ENCODE measurements around the gene PHF21B.

The PHF21B gene

DNA sequence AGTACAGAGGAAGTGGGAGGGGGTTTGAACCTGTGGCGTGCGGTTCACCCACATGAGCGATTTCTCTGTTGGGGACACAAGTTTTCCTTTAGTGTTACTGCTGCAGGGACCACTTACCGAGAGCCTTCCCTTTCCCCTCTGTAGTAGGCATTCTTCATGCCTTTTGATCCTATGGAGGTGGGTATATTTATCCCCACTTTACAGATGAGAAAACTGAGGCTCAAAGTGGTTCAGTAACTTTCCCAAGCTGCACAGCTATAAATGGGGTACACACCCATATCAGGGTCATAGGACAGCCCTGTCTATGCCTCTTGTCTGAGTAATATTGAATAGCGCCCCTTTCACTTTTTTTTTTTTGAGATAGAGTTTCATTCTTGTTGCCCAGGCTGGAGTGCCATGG is 3.3 kb upstream of the PHF21B start:
- DNase-seq (ENCODE audit: low read depth) = no peak

DNA sequence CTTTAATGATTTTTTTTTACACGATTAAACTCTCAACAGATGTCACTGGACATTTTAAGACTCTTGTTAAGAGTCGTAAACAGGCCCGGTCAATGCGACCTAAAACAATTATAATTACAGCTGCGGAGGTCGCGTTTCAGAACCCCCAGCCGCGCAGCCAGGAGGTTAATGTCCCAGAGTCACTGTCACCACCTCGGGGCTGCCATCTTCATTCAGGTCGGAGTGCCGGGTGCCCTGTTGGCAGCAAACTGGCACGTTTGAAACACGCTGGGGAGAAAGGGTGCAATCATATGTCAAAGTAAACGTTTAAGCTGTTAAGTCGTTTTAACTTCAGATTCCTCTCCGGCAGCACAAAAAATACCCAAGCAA is 711 bp upstream of the PHF21B start:
- no peak for DNase-seq (ENCODE audit: low read depth)

DNA sequence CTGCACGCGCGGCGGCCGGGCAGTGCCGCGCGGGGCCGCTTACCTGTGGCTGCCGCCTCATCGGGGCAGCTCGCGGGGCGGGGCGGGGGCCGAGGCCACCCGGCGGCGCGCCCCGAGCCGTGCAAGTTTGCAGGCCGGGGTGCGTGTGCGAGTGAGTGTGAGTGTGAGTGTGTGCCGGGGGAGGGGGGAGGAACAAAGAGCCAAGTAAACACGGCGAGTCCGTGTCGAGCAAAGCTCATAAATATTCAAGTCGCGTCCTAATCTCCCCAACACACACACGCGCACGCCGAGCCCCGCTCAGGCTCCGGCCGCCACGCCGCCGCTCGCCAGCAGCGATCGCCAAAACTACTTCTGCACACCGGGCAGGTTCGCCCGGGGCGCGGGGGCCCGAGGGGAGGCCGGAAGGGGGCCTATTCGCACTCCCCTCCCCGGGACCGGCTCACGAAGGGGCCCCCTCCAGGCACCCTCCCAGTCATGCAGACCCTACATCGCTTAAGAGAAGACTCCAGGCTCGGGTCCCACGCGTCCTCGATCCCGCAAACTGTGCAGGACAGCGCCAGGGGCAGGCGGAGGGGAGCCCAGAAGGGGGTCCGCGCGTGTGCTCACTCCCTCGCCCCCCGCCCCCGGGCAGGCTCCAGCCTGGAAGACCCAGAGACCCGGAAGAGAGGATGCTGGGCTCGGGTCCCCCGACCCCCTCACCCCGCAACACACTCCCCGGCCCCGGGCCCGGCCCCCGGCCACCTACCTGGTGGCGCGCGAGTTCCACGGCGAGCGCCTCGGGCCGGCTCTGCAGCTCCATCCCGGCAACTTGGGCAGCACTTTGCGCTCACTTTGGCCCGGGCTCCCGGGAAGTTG is 827 bp downstream of the PHF21B start:
- no peak for DNase-seq (ENCODE audit: low read depth)

DNA sequence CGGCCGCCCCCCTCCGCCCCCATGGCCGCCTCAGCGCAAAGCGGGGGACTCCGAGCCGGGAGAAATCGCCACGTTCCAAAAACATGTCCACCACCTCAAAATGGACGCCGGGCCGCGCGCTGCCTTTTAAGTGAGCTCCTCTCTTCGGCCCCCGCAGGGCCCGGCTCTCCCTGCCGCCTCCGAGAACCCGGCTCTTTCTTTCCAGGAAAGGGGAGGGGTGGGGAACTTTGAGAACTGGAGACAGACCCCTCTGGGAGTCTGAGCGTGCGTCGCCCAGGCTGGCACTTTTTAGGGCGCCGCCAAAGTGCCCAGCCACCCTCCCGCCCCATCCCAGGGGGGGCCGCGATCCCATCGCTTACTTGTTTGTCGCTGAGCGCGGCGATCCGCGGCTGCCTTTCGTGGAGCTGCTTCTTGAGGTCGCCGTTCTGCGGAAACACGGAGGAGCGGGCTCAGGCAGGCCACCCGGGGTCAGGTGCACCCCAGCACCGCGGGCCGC is 1.6 kb downstream of the PHF21B start:
- DNase-seq (ENCODE audit: low read depth) = no peak

DNA sequence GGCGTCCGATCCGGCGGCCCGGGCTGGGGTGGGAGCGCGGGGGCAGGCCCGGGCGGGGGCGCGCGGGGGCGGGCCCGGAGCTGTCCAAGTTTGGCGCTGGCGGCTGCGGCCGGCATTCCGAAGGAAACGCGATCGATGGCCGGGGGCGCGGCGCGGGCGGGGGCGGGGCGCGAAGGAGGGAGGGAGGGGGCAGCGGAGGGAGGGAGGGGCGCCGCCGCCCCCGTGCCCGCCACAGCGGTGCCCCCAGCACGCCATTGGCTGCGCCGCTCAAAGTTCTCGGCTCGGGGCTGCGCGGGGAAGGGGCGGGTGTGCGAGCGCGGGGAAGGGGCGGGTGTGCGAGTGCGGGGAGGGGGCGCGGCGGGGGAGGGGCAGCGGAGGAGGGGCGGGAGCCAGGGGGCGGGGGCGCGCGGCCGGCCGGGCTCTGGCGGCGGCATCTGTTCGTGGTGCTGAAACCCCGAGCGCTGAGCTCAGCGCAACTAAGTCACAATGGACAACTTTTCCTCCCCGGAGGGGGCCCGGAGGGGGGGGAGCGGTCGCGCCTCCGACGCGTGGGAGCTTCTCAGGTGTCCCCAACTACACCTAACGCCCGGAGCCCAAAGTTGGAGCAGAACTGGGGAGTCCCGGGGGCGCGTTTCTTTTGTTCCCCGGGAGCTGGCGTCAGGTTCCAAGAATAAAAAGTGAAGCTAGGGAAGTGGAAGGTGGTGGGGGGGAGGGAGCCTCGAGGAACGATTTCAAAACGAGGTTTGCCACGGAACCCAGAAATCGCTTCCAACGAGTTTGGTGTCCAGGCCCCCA is 2.2 kb downstream of the PHF21B start:
- no peak for DNase-seq (ENCODE audit: low read depth)

GRCh38 chr22:45006964-45007390 is 2.8 kb downstream of the PHF21B start:
- DNase-seq (ENCODE audit: low read depth) = no peak

GRCh38 chr22:45006111-45006963 is 3.5 kb downstream of the PHF21B start:
- DNase-seq (ENCODE audit: low read depth) = no peak

GRCh38 chr22:45001653-45002052 is 8.2 kb downstream of the PHF21B start:
- DNase-seq (ENCODE audit: low read depth) = no peak

- DNase-seq (ENCODE audit: low read depth) = no peak
These were observed 9.5 kb downstream of the PHF21B start for GRCh38 chr22:45000330-45000729.

DNA sequence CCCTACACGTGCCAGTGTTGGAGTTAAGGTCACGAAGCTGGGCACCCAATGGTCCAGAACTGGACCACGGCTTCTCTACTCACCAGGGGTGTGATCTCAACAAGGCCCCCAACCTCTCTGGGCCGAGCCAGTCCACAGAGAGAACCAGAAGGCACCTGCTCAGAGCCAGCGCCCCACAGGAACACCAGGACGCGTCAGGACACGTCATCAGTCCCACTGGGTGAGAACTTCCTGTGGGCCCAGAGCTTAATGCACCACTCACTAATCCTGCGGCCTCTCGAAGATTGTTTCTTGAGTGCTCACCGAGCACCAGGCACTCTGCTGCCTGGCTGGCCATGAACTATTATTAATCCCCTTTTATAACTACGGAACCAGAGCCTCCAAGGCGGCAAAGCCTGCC is 10.1 kb downstream of the PHF21B start:
- no peak for DNase-seq (ENCODE audit: low read depth)

GRCh38 chr22:44999231-44999630 is 10.6 kb downstream of the PHF21B start:
- DNase-seq (ENCODE audit: low read depth) = no peak

GRCh38 chr22:44998296-44998695 is 11.5 kb downstream of the PHF21B start:
- no peak for DNase-seq (ENCODE audit: low read depth)

DNA sequence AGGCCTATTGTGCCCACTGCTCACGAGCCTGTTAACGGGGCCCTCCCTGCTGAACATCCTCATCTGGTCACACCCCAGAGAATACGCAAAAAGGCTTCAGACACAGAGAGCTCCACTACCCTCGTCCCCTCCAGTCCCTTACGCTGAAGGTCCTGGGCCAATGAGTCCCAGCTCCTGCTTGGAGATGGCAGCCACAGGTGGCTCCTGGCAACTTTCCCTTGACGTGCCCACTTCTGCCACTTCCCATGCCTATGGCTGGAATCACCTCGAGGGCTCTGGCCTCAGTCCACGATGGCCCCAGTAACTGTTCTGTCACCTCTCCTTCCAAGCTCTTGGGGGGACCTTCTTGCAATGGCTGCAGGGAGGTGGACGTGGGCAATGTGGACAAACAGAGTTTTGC is 12.7 kb downstream of the PHF21B start:
- no peak for DNase-seq (ENCODE audit: low read depth)

DNA sequence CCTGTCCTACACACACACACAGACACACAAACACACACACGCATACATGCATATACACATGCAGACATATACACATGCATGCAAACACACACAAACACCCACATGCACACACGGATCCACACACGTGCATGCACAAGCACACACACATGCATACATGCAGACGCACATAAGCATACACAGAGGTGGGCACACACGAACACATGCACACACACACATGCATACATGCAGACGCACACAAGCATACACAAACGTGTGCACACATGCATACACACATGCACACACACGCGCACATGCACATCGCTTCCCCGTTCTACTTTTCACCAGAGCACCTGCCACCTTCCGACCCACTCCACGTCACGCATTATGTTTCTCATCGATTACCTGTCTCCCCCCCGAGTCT is 13.2 kb downstream of the PHF21B start:
- DNase-seq (ENCODE audit: low read depth) = no peak

DNA sequence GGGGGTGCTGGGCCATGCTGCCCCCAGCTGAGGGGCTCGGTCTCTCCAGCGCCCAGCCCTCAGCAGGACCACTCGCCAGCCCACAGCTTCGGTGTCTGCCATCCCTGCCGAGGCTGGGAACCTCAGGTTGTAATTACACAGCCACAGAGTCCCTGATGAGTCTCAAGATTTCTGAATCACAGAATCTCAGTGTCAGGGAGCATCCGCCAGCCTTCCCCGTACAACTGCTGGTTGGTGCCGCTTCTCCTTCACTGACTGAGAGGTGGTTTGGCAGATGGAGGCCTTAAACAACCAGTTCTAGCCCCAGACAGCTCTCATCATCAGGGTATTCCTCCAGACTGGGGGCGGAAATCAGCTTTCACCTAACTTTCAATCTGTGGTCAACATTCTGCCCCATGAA is 13.7 kb downstream of the PHF21B start:
- DNase-seq (ENCODE audit: low read depth) = no peak

DNA sequence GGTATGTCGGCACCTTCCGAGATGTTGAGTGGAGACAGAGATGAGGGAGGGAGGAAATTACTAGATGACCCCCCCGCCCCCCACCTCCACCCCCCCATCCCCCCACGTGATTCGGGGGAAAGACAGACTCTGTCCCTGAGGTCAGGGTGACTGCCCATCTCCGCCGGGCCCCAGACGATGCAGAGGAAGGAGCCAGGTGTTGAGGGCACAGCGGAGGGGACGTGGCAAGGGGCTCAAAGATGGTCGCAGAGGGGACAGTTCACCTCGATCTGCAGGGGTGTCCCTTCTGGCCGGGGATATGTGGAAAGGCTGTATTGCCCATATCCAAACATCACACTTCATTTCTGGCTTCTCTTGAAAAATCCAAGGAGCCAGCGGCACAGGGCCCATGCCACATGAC is 14.1 kb downstream of the PHF21B start:
- DNase-seq (ENCODE audit: low read depth) = no peak

DNA sequence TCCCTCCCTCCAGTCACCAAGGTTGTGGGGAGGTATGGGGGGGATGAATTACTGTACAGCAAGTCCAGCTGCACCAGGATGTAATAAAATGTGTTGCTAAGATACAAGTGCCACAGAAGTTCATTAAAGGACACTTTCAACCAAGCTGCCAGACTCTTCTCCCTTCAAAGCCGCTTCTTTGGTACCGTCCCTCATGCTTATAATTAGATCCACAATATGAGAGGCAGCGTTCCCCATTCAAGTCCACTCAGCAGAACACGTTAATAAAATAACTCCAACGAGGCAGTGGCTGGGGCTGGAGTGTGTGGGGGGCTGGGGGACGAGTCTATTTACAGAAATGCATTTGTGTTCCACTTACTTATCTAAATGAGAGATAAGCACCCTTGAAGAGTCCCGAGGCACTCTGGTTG is 14.7 kb downstream of the PHF21B start:
- no peak for DNase-seq (ENCODE audit: low read depth)

DNA sequence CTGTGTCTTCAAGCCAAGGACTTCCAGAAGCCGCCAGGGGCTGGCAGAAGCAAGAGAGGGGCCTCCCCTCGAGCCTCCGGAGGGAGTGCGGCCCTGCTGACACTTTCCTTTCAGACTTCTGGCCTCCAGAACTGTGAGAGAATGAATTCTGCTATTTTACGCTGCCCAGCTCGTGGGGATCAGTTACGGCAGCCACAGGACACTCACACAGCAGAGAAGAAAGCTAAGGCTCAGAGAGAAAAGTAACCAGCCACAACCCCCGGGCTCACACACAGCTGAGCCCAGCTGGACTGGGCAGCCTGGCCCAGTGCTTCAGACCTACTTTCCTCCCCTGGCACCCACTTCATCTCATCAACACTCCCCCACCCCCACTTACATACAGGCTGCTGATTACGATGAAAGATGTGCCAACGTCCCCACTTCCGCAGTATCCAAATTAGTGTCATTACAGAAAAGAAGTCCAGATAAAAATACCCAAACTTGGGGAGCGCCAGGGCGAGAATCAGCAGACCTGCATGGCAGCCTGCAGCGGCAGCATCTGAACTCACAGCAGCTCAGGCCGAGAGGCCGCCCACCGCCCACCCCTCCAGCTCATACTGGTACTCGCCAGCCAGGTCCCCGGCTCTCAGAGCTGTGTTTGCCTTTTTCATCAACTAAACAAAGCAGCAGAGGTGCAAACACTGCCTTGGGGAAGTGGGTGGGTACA is 15.3 kb downstream of the PHF21B start:
- DNase-seq (ENCODE audit: low read depth) = no peak

- DNase-seq (ENCODE audit: low read depth) = no peak
These were observed 17.6 kb downstream of the PHF21B start for GRCh38 chr22:44992166-44992565.

DNA sequence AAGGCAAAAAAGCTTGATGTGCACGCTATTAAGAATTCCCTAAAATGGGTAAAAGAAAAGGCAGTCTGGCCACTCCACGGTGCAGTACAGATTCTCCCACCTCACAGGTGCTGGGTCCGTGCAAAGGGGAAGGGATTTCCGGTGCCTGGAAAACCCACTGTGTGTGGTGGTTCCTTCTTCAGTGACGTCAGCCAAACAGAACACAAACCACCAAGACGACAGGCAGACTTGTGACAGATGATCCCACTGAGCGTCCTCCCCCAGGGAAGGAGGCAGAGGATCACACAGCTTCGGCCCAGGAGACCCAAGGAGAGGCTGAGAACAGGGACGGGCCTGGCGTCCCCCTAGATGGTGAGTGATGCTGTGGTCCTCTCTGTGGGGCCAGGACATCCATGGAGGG is 18.6 kb downstream of the PHF21B start:
- no peak for DNase-seq (ENCODE audit: low read depth)

DNA sequence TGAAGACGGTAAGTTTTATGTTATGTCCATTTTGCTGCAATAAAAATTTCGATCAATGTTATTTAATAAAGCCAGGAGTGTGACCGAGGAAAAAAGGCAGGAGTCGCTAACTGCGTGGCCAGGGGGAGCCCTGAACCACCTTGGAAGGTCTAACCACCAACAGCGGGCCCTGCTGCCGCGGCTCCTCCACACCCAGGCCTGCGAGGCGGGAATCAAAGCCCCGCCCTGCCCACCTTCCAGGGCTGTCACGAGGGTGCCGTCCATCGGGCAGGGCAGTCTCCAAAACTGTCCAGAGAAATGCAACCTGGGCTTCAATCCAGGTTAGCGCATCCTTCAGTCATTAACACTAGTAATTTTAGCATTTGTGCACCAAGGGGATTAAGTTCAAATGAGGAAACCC is 19.0 kb downstream of the PHF21B start:
- DNase-seq (ENCODE audit: low read depth) = no peak

GRCh38 chr22:44990328-44990727 is 19.5 kb downstream of the PHF21B start:
- DNase-seq (ENCODE audit: low read depth) = no peak
